Measurements from ENCODE around the gene CDK2AP2.

The CDK2AP2 gene

GRCh38 chr11:67503119-67504004 is 4.6 kb downstream of the CDK2AP2 start:
- no peak for DNase-seq (ENCODE audit: low spot score)

- DNase-seq (ENCODE audit: low spot score): no peak
Observed at GRCh38 chr11:67502328-67502979, 5.5 kb downstream of the CDK2AP2 start.

GRCh38 chr11:67501854-67502253 is 6.1 kb downstream of the CDK2AP2 start:
- DNase-seq (ENCODE audit: low spot score): no peak

- DNase-seq (ENCODE audit: low spot score): no peak
Observed at GRCh38 chr11:67500831-67501715, 6.9 kb downstream of the CDK2AP2 start.

GRCh38 chr11:67500484-67500821 is 7.5 kb downstream of the CDK2AP2 start:
- no peak for DNase-seq (ENCODE audit: low spot score)

- DNase-seq (ENCODE audit: low spot score): no peak
Observed at GRCh38 chr11:67499808-67500483, 8.0 kb downstream of the CDK2AP2 start.

GRCh38 chr11:67498544-67498972 is 9.4 kb downstream of the CDK2AP2 start:
- DNase-seq (ENCODE audit: low spot score): no peak

- no peak for DNase-seq (ENCODE audit: low spot score)
Observed at GRCh38 chr11:67497656-67498291, 10.2 kb downstream of the CDK2AP2 start.

GRCh38 chr11:67496113-67496512 is 11.8 kb downstream of the CDK2AP2 start:
- no peak for DNase-seq (ENCODE audit: low spot score)

- DNase-seq (ENCODE audit: low spot score): no peak
Observed at GRCh38 chr11:67495234-67496005, 12.5 kb downstream of the CDK2AP2 start.

GRCh38 chr11:67494371-67495233 is 13.4 kb downstream of the CDK2AP2 start:
- DNase-seq (ENCODE audit: low spot score): no peak

- DNase-seq (ENCODE audit: low spot score): no peak
Observed at GRCh38 chr11:67493548-67494370, 14.2 kb downstream of the CDK2AP2 start.

- no peak for DNase-seq (ENCODE audit: low spot score)
Observed at GRCh38 chr11:67492801-67493547, 15.0 kb downstream of the CDK2AP2 start.

- DNase-seq (ENCODE audit: low spot score): no peak
Observed at GRCh38 chr11:67492069-67492727, 15.8 kb downstream of the CDK2AP2 start.

- DNase-seq (ENCODE audit: low spot score): no peak
Observed at GRCh38 chr11:67491276-67492068, 16.5 kb downstream of the CDK2AP2 start.

- no peak for DNase-seq (ENCODE audit: low spot score)
Observed at GRCh38 chr11:67490727-67491065, 17.3 kb downstream of the CDK2AP2 start.
